Neural cell (in vitro differentiated cells): ENCODE measurements around the gene MYO7A. TPM values are rescaled to one million over a fixed set of nuclear protein-coding genes. Genes with fewer than 3 reads are reported as not detected.

Source experiments
- H2AFZ ChIP-seq: fragments of 200-600, 300-800 bp; sonication (generic), shearing (Covaris generic); 2 replicates; pipeline ENCODE4 v1.6.0; 2014; ENCODE audit warnings: low read depth, mild to moderate bottlenecking, antibody characterized with exemption, low read length, moderate library complexity
- H3F3A ChIP-seq: fragments of 200-600 bp; shearing (Covaris generic); 2 replicates; pipeline ENCODE4 v1.6.1; 2016; ENCODE audit warnings: mild to moderate bottlenecking, moderate library complexity, mixed read lengths, antibody characterized with exemption, low read length; ENCODE audit not compliant: insufficient read depth, poor library complexity, severe bottlenecking
- H3K27ac ChIP-seq: fragments of 200-600, 300-800 bp; sonication (generic), shearing (Covaris generic); 2 replicates; pipeline ENCODE4 v1.5.1; 2014; ENCODE audit warnings: mild to moderate bottlenecking, low read length, moderate library complexity
- H3K27me3 ChIP-seq: fragments of 300-800, 200-600 bp; sonication (generic), shearing (Covaris generic); 2 replicates; pipeline ENCODE4 v1.6.0; 2014; ENCODE audit warnings: mild to moderate bottlenecking, low read depth, low read length, moderate library complexity; ENCODE audit not compliant: insufficient read depth
- H3K36me3 ChIP-seq: fragments of 300-800, 200-600 bp; sonication (generic), shearing (Covaris generic); 2 replicates; pipeline ENCODE4 v1.5.1; 2014; ENCODE audit warnings: mild to moderate bottlenecking, antibody characterized with exemption, low read length, moderate library complexity; ENCODE audit not compliant: insufficient read depth
- H3K4me2 ChIP-seq: fragments of 300-800, 200-600 bp; sonication (generic), shearing (Covaris generic); 2 replicates; pipeline ENCODE4 v1.6.0; 2014; ENCODE audit warnings: mild to moderate bottlenecking, low read length
- H3K4me3 ChIP-seq: fragments of 300-800, 200-600 bp; sonication (generic), shearing (Covaris generic); 2 replicates; pipeline ENCODE4 v1.5.1; 2014; ENCODE audit warnings: mild to moderate bottlenecking, low read length, moderate library complexity
- H3K79me2 ChIP-seq: fragments of 200-600 bp; shearing (Covaris generic); replicated peaks from 2 replicates; pipeline ENCODE4 v1.6.0; 2014; ENCODE audit warnings: mild to moderate bottlenecking, low read length, moderate library complexity; ENCODE audit not compliant: insufficient read depth
- H3K9ac ChIP-seq: fragments of 300-800, 200-600 bp; sonication (generic), shearing (Covaris generic); 2 replicates; pipeline ENCODE4 v1.6.1; 2016; ENCODE audit warnings: mild to moderate bottlenecking, low read length, mixed read lengths
- H3K9me2 ChIP-seq: fragments of 200-600 bp; shearing (Covaris generic); 2 replicates; pipeline ENCODE4 v1.6.1; 2016; ENCODE audit warnings: mild to moderate bottlenecking, low read length, mixed read lengths; ENCODE audit not compliant: insufficient read depth
- H3K9me3 ChIP-seq: fragments of 200-600, 300-800 bp; sonication (generic), shearing (Covaris generic); 2 replicates; pipeline ENCODE4 v1.6.1; 2016; ENCODE audit warnings: mild to moderate bottlenecking, mixed run types, low read length, moderate library complexity, mixed read lengths
- H4K20me1 ChIP-seq: fragments of 200-600 bp; shearing (Covaris generic); 2 replicates; pipeline ENCODE4 v1.6.1; 2016; ENCODE audit warnings: mild to moderate bottlenecking, mixed run types; ENCODE audit not compliant: insufficient read depth
- CTCF ChIP-seq: fragments of 450-650 bp; IDR thresholded peaks from 2 replicates; pipeline ENCODE4 v1.5.1; 2014; ENCODE audit warnings: antibody characterized with exemption, mild to moderate bottlenecking, moderate library complexity; ENCODE audit not compliant: poor library complexity, severe bottlenecking
- EP300 ChIP-seq: fragments of 450-650 bp; conservative IDR thresholded peaks from 2 replicates; pipeline ENCODE4 v1.6.1; 2014; ENCODE audit warnings: antibody characterized with exemption, mild to moderate bottlenecking, moderate library complexity; ENCODE audit not compliant: poor library complexity, severe bottlenecking
- EZH2 ChIP-seq: fragments of 200-600, 300-800 bp; shearing (Covaris generic), sonication (generic); IDR thresholded peaks from 2 replicates; pipeline ENCODE4 v1.6.1; 2014; ENCODE audit warnings: antibody characterized with exemption, low read length, borderline replicate concordance, mild to moderate bottlenecking; ENCODE audit not compliant: insufficient read depth, poor library complexity, severe bottlenecking
- MXI1 ChIP-seq: fragments of 450-650 bp; conservative IDR thresholded peaks from 2 replicates; pipeline ENCODE4 v1.6.1; 2014; ENCODE audit warnings: antibody characterized with exemption, mild to moderate bottlenecking; ENCODE audit not compliant: poor library complexity, severe bottlenecking
- POLR2AphosphoS5 ChIP-seq: IDR thresholded peaks from 2 replicates; pipeline ENCODE4 v1.6.1; 2012
- RAD21 ChIP-seq: fragments of 450-650 bp; conservative IDR thresholded peaks from 2 replicates; pipeline ENCODE4 v1.6.1; 2014; ENCODE audit warnings: antibody characterized with exemption, mild to moderate bottlenecking, moderate library complexity
- REST ChIP-seq: IDR thresholded peaks from 2 replicates; pipeline ENCODE4 v1.6.1; 2012; ENCODE audit warnings: borderline replicate concordance
- SMC3 ChIP-seq: fragments of 450-650 bp; conservative IDR thresholded peaks from 2 replicates; pipeline ENCODE4 v1.6.1; 2014; ENCODE audit warnings: antibody characterized with exemption, mild to moderate bottlenecking, moderate library complexity; ENCODE audit not compliant: poor library complexity
- TAF1 ChIP-seq: IDR thresholded peaks from 2 replicates; pipeline ENCODE4 v1.6.1; 2012; ENCODE audit warnings: low read depth
- polyA plus RNA-seq: library from polyadenylated mRNA; depleted of rRNA; stranded (reverse); fragments of >200 nt; gene quantifications from 2 replicates; pipeline ENCODE4 v1.2.3, GENCODE V29; 2014

Gene MYO7A
- polyA plus RNA-seq, 1 donor from 2014 or later: 0.61 TPM

DNA sequence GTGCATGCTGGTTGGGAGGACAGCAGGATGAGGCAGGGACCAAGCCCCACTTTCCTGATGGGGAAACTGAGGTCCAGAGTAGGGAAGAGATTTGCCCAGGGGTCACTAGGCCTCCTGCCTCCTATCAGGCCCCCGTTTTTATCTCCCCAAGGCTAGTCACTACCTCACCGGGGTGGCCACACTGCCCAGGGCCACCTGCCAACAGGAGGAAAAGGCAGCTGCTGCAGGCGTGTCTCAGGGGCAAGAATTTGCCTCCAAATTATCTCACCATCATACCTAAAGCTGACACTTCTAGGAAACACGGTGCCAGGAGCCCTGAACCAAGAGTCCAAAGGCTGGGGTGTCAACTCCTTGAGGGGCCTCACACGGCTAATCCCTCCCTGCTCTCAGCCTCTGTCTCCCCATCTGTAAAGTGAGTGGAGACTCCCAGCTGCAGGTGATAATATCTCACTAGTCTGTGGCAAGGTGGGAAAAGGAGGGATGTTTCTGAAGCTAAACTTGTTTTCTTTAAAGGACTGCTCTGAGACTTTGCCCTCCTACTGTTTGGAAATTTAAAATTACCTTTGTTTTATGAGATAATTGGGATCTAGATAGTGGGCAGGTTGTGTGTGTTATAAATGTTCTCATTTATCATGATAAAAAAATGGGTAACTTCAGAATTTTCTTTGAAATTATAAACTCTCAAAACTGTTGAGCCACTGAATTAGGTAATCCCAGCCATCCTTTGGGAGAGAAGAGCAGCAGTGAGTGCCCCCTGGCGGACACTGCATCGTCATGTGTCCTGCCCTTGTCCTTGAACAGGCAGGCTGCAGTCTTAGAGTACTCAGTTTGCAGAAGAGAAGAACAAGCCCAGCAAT lies 60.0 kb downstream of the MYO7A start:
- Histone ChIP-seq H3K9ac (no peak overlapping the region), H3K27ac (no peak overlapping the region), H4K20me1 (no peaks in the 10 kb centered on the region), H3K9me3 (no peaks in the 10 kb centered on the region), H3K36me3 (no peaks in the 10 kb centered on the region), H2AFZ (no peak overlapping the region), H3K79me2 (no peaks in the 10 kb centered on the region), H3K4me2 (no peak overlapping the region), H3K27me3 (no peaks in the 10 kb centered on the region), H3K4me3 (no peak overlapping the region), H3K9me2 (no peaks in the 10 kb centered on the region), H3F3A (no peaks in the 10 kb centered on the region)
- TF ChIP-seq EP300 (no peak), REST (no peak), POLR2AphosphoS5 (no peak), MXI1 (no peak), TAF1 (no peak), CTCF (peak; percentile 77), SMC3 (peak; percentile 81), RAD21 (peak; percentile 76), EZH2 (no peak)

- Histone ChIP-seq H3F3A (no peaks in the 10 kb centered on the region), H3K27ac (no peak overlapping the region), H2AFZ (no peak overlapping the region), H3K36me3 (no peaks in the 10 kb centered on the region), H3K4me3 (no peak overlapping the region), H3K27me3 (no peaks in the 10 kb centered on the region), H3K9me2 (no peaks in the 10 kb centered on the region), H4K20me1 (no peaks in the 10 kb centered on the region), H3K79me2 (no peaks in the 10 kb centered on the region), H3K4me2 (no peak overlapping the region), H3K9me3 (no peaks in the 10 kb centered on the region), H3K9ac (no peak overlapping the region)
- TF ChIP-seq SMC3: peak; percentile 34
- peak; percentile 43 for TF ChIP-seq CTCF
- no peak for TF ChIP-seq MXI1
These were observed 60.8 kb downstream of the MYO7A start for GRCh38 chr11:77188633-77189491.
